B cell (primary cell): ENCODE measurements around the gene SPRED2. TPM values are rescaled to one million over a fixed set of nuclear protein-coding genes. Genes with fewer than 3 reads are reported as not detected.

Experiments used
- ATAC-seq: fragments of 200-7000 bp; cut with Tn5 transposase; one replicate; pipeline ENCODE4 v1.10.0; 2021; ENCODE audit warnings: low read depth, mild to moderate bottlenecking, moderate number of reproducible peaks, moderate library complexity
- CTCF ChIA-PET: fragments of 350-600 bp; sonication (Branson Sonifier 250); formaldehyde crosslinking; loops from one replicate; lab custom pipeline; 2021; ENCODE audit warnings: antibody characterized with exemption, inconsistent platforms; lab: Charles Lee
- POLR2A ChIA-PET: fragments of 350-600 bp; sonication (Branson Sonifier 250); formaldehyde crosslinking; loops from one replicate; lab custom pipeline; 2021; ENCODE audit warnings: antibody characterized with exemption; lab: Charles Lee
- DNase-seq: peaks from one replicate; pipeline ENCODE4 v3.0.0; 2013
- H2AFZ ChIP-seq: 2 replicates; pipeline ENCODE4 v1.6.1; 2012; ENCODE audit warnings: mild to moderate bottlenecking, low read depth, low read length; ENCODE audit not compliant: insufficient read depth, poor library complexity, severe bottlenecking
- H3K27ac ChIP-seq, 2 donors: 1 replicate in 1 of 2; 2 replicates in 1 of 2; pipeline ENCODE4 v1.5.1; 2012 to 2013; ENCODE audit warnings: low read length in 2 of 2, mild to moderate bottlenecking in 2 of 2, moderate library complexity in 1 of 2
- H3K27me3 ChIP-seq, 4 experiments: fragments of 200-600 bp in 1 of 4; sonication (generic) in 1 of 4; replicated peaks in 1 of 4; 1 replicate in 2 of 4; 2 replicates in 2 of 4; pipeline versions ENCODE4 v1.6.1 to v1.7.0; 2013 to 2016; ENCODE audit warnings: low read length in 3 of 4, mild to moderate bottlenecking in 2 of 4, mixed read lengths in 1 of 4, moderate library complexity in 1 of 4; ENCODE audit not compliant: insufficient read depth in 4 of 4, control insufficient read depth in 3 of 4; ENCODE audit errors: control extremely low read depth in 1 of 4
- H3K36me3 ChIP-seq, 2 experiments: replicated peaks in 1 of 2; 1 replicate in 1 of 2; 2 replicates in 1 of 2; pipeline versions ENCODE4 v1.6.1 to v1.7.1; 2013; ENCODE audit warnings: low read length in 1 of 2; ENCODE audit not compliant: insufficient read depth in 2 of 2, control insufficient read depth in 1 of 2; ENCODE audit errors: control extremely low read depth in 1 of 2, extremely low read depth in 1 of 2
- H3K4me1 ChIP-seq, 2 donors: fragments of 200-600 bp in 1 of 2; sonication (generic) in 1 of 2; 1 replicate in 1 of 2; 2 replicates in 1 of 2; pipeline versions ENCODE4 v1.5.1 to v1.6.1; 2013 to 2017; ENCODE audit warnings: low read length in 2 of 2; ENCODE audit not compliant: control insufficient read depth in 2 of 2, insufficient read depth in 2 of 2
- H3K4me2 ChIP-seq: replicated peaks from 2 replicates; pipeline ENCODE3; 2012; ENCODE audit warnings: mild to moderate bottlenecking, low read depth, low read length; ENCODE audit not compliant: poor library complexity, severe bottlenecking
- H3K4me3 ChIP-seq, 5 experiments: fragments of 200-600 bp in 1 of 5; sonication (generic) in 1 of 5; 1 replicate in 3 of 5; 2 replicates in 2 of 5; pipeline versions ENCODE4 v1.5.1 to v1.7.0; 2011 to 2016; ENCODE audit warnings: low read length in 4 of 5, mild to moderate bottlenecking in 4 of 5, low read depth in 2 of 5, control low read depth in 1 of 5, moderate library complexity in 1 of 5; ENCODE audit not compliant: insufficient read depth in 1 of 5; ENCODE audit errors: control extremely low read depth in 1 of 5, extremely low read depth in 1 of 5
- H3K79me2 ChIP-seq: fragments of 200-600 bp; sonication (generic); one replicate; pipeline ENCODE4 v1.6.0; 2016; ENCODE audit warnings: low read length; ENCODE audit not compliant: control insufficient read depth, insufficient read depth
- H3K9ac ChIP-seq: fragments of 200-600 bp; sonication (generic); 2 replicates; pipeline ENCODE4 v1.6.1; 2017; ENCODE audit warnings: mild to moderate bottlenecking, low read length, moderate library complexity
- H3K9me3 ChIP-seq, 3 donors: one replicate each; pipeline versions ENCODE4 v1.6.1 to v1.7.1; 2013; ENCODE audit warnings: low read length in 2 of 3; ENCODE audit not compliant: control insufficient read depth in 2 of 3, insufficient read depth in 1 of 3; ENCODE audit errors: control extremely low read depth in 1 of 3
- H4K20me1 ChIP-seq: 2 replicates; pipeline ENCODE4 v1.6.0; 2012; ENCODE audit warnings: mild to moderate bottlenecking, low read length; ENCODE audit not compliant: insufficient read depth, control insufficient read depth, poor library complexity, severe bottlenecking
- H3K27ac Mint-ChIP-seq: one replicate; pipeline ENCODE4 v1.8.0; 2021; ENCODE audit warnings: mixed read lengths
- H3K27me3 Mint-ChIP-seq: one replicate; pipeline ENCODE4 v1.8.0; 2021; ENCODE audit warnings: mixed read lengths
- H3K4me1 Mint-ChIP-seq: one replicate; pipeline ENCODE4 v1.8.0; 2021; ENCODE audit warnings: mixed read lengths
- H3K4me3 Mint-ChIP-seq: one replicate; pipeline ENCODE4 v1.8.0; 2021; ENCODE audit warnings: mixed read lengths
- H3K9me3 Mint-ChIP-seq: one replicate; pipeline ENCODE4 v1.8.0; 2022; ENCODE audit warnings: mixed read lengths; ENCODE audit not compliant: insufficient read depth
- CTCF ChIP-seq: fragments of 200-600 bp; IDR thresholded peaks from one replicate; pipeline ENCODE4 v1.8.0; 2022; ENCODE audit warnings: antibody characterized with exemption, mild to moderate bottlenecking
- EZH2 ChIP-seq: IDR thresholded peaks from 2 replicates; pipeline ENCODE4 v1.6.1; 2012; ENCODE audit warnings: borderline replicate concordance, low read depth, mild to moderate bottlenecking, moderate library complexity, low read length; ENCODE audit not compliant: insufficient read depth, poor library complexity, severe bottlenecking
- WGBS: methylation state at CpG from one replicate; pipeline ENCODE4 v1.1.5; 2013; ENCODE audit warnings: missing lambda C conversion rate; ENCODE audit not compliant: insufficient coverage; 5-methylcytosine and 5-hydroxymethylcytosine counted together
- intact Hi-C: fragments of 100-400 bp; cut with micrococcal nuclease; formaldehyde crosslinking; loops from one replicate; pipeline ENCODE4 v1.10.0; 2022
- polyA plus RNA-seq: library from polyadenylated mRNA; depleted of rRNA; stranded (reverse); fragments of >200 nt; gene quantifications from 2 replicates; pipeline ENCODE4 v1.2.3, GENCODE V29; 2012
- total RNA-seq, 2 donors: library from RNA; stranded (reverse); fragments of 120-200 nt in 1 of 2; gene quantifications; 1 replicate in 1 of 2; 2 replicates in 1 of 2; pipeline versions ENCODE4 v1.2.3 to v1.2.4, GENCODE V29; 2013 to 2022

Gene SPRED2
- total and polyA plus RNA-seq, 2 donors (not counting 1 experiment from before 2014, with no cell fraction given): 0.40 to 1.3 TPM

- DNase-seq: peak; percentile 84
- TF ChIP-seq EZH2 (no peak), CTCF (no peak)
- no peaks in the 10 kb centered on the region for H4K20me1 ChIP-seq
- intact Hi-C loops: loop anchor here (1.0 to 10.0 kb wide), 7 partner anchors 10 to 1846 kb away; partner anchors contain the start of genes MDH1, RAB1A and WDPCP
- H3K36me3 ChIP-seq: no peaks in the 10 kb centered on the region
- peak overlapping the region; percentile 87 for H2AFZ ChIP-seq
- peaks cover 0 to 37% (median 18%) of the 10 kb centered on the region in 4 experiments for H3K27me3 ChIP-seq
- H3K27ac ChIP-seq: peak overlapping the region in 1 of 2 donors; percentile 18
- Mint-ChIP-seq H3K4me3 (peak overlapping the region; percentile 91), H3K27me3 (peaks cover 19% of the 10 kb centered on the region), H3K4me1 (peaks cover 21% of the 10 kb centered on the region), H3K27ac (peak overlapping the region; percentile 79), H3K9me3 (no peaks in the 10 kb centered on the region)
- peaks cover 0 to 11% (median 0%) of the 10 kb centered on the region in 3 donors for H3K9me3 ChIP-seq
- H3K4me2 ChIP-seq: peak overlapping the region; percentile 99
- peaks cover 8 to 25% of the 10 kb centered on the region in 2 donors for H3K4me1 ChIP-seq
- ATAC-seq: peak; percentile 50
- peak overlapping the region; percentile 81 for H3K9ac ChIP-seq
- ChIA-PET POLR2A (interaction anchor here (0.7 kb wide), 1 partner anchor 1512 kb away, joined by 3 read pairs; no protein-coding TSS in a partner anchor), CTCF (no interaction called here)
- H3K4me3 ChIP-seq: peak overlapping the region; percentile 60 to 96 (median 71)
- H3K79me2 ChIP-seq: no peaks in the 10 kb centered on the region
- under 1% methylated on average over 91 of the region's 95 CpGs for WGBS
Measured at GRCh38 chr2:65430603-65431420, 1.6 kb downstream of the SPRED2 start.
